Astrocyte of the hippocampus (primary cell): ENCODE measurements around the gene LARGE1.

Source experiments
- DNase-seq: peaks from one replicate; pipeline ENCODE4 v3.0.0; 2011; ENCODE audit warnings: low read depth, low spot score

The LARGE1 gene

GRCh38 chr22:33920197-33920540, at the start of gene LARGE1:
LARGE1 (minus strand) TSS chr22:33920476.
- DNase-seq, result peak; percentile 68

- peak; percentile 14 for DNase-seq
Measured at GRCh38 chr22:33969045-33969444, 48.8 kb upstream of the LARGE1 start.

GRCh38 chr22:33964121-33964520, 43.8 kb upstream of the LARGE1 start:
- no peak for DNase-seq

- no peak for DNase-seq
Measured at GRCh38 chr22:33962409-33962808, 42.1 kb upstream of the LARGE1 start.

- DNase-seq, result no peak
Measured at GRCh38 chr22:33958741-33959140, 38.5 kb upstream of the LARGE1 start.

GRCh38 chr22:33957086-33957485, 36.8 kb upstream of the LARGE1 start:
- DNase-seq, result no peak

- no peak for DNase-seq
Measured at GRCh38 chr22:33952776-33953175, 32.5 kb upstream of the LARGE1 start.

- no peak for DNase-seq
Measured at GRCh38 chr22:33940741-33941140, 20.5 kb upstream of the LARGE1 start.

- peak; percentile 4 for DNase-seq
Measured at GRCh38 chr22:33932997-33933396, 12.7 kb upstream of the LARGE1 start.

- no peak for DNase-seq
Measured at GRCh38 chr22:33931406-33931805, 11.1 kb upstream of the LARGE1 start.

- no peak for DNase-seq
Measured at GRCh38 chr22:33927752-33928151, 7.5 kb upstream of the LARGE1 start.

- DNase-seq, result no peak
Measured at GRCh38 chr22:33925194-33925593, 4.9 kb upstream of the LARGE1 start.

- peak; percentile 82 for DNase-seq
Measured at GRCh38 chr22:33923660-33924246, 3.5 kb upstream of the LARGE1 start.

- no peak for DNase-seq
Measured at GRCh38 chr22:33923033-33923432, 2.8 kb upstream of the LARGE1 start.

- DNase-seq, result peak; percentile 58
Measured at GRCh38 chr22:33922349-33922681, 2.0 kb upstream of the LARGE1 start.

- DNase-seq, result peak; percentile 77
Measured at GRCh38 chr22:33921525-33922348, 1.5 kb upstream of the LARGE1 start.

GRCh38 chr22:33920927-33921524, 750 bp upstream of the LARGE1 start:
- peak; percentile 99 for DNase-seq

GRCh38 chr22:33919391-33920196, 682 bp downstream of the LARGE1 start:
- DNase-seq, result peak; percentile 54

- peak; percentile 4 for DNase-seq
Measured at GRCh38 chr22:33918676-33919365, 1.5 kb downstream of the LARGE1 start.

- peak; percentile 26 for DNase-seq
Measured at GRCh38 chr22:33917744-33918406, 2.4 kb downstream of the LARGE1 start.

GRCh38 chr22:33914699-33915098, 5.6 kb downstream of the LARGE1 start:
- no peak for DNase-seq
